GM21390 (cell line): ENCODE results near the gene ANXA11.
A peak's percentile ranks its signal among the peaks of the same experiment; 100 is the strongest.
"Not testable (repeated sequence)": the region's sequence is repeated elsewhere in the genome, so short reads cannot be mapped to it uniquely, and the experiment has no call there.

Source experiments
- ATAC-seq: cut with Tn5 transposase; IDR thresholded peaks from one replicate; pipeline ENCODE4 v1.9.1; 2021; ENCODE audit not compliant: unreplicated experiment

ANXA11 gene

GRCh38 chr10:80205477-80206276 is at the start of gene ANXA11:
TSS of gene ANXA11 (minus strand) at chr10:80205537. CDS start at chr10:80172861, 32,676 bp downstream.
- peak; percentile 84 for ATAC-seq

GRCh38 chr10:80254726-80255125 is 49.4 kb upstream of the ANXA11 start:
- not testable (repeated sequence) for ATAC-seq

DNA sequence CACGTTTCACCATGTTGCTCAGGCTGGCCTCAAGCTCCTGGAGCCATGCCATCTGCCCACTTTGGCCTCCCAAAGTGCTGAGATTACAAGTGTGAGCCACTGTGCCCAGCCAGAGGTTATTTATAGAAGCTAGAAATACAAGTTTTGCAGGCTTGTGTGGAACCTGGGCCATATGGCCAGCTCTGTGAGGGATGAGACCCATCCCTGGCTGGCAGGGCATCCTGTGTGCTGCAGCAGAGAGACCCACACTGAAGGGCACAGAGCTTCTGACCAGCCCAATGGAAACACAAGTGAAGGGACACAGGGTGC is 48.6 kb upstream of the ANXA11 start:
- not testable (repeated sequence) for ATAC-seq

DNA sequence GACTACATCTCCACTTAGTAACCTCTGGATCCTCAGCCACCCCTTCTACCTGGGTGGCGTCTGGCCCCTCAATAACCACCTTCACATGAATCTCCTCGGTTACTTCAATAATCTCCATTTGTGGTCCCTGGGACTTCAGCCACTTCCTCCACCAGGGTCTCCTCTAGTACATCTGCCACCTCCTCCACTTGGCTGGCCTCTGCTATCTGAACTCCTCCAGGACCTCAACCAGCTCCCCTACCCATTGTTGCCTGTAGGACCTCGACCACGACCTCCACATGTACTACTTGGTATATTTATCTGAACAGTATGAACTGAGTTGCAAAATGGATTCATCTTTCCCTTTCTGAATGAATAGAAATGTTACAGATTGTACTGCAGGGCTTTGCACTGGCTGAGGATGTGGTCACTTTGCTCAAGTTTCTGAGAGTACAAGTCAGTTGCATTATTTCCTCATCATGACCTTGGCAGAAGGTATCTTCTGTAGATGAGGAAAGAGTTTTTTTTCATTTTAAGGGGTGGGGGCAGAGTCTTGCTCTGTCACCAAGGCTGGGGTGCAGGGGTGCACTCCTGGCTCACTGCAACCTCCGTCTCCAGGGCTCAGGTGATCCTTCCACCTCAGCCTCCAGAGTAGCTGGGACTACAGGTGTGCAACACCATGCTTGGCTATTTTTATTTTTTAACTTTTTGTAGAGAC is 48.1 kb upstream of the ANXA11 start:
- ATAC-seq, result peak; percentile 85

DNA sequence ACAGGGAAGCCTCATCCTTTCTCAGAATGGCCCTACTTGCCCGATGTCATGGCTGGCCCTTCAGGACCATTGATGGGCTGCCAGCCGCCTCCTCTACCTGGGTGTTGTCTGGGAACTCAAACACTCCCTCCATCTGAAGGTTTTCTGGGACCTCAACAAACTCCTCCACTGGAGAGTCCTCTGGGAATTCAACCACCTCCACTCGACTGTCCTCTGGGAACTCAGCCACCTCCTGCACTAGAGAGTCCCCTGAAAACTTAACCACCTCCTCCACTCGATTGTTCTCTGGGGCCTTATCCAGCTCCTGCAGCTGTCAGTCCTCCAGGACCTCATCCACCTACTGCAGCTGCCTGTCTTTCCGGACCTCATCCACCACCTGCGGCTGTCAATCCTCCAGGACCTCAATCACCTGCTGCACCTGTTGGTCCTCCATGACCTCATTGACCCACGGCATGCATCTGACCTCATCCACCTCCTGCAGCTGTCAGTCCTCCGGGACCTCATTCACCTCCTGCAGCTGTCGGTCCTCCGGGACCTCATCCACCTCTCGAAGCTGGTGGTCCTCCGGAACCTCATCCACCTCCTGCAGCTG is 47.1 kb upstream of the ANXA11 start:
- no peak for ATAC-seq

GRCh38 chr10:80251703-80252280 is 46.5 kb upstream of the ANXA11 start:
- ATAC-seq, result not testable (repeated sequence)

- not testable (repeated sequence) for ATAC-seq
These were observed 45.1 kb upstream of the ANXA11 start for GRCh38 chr10:80250399-80250798.

DNA sequence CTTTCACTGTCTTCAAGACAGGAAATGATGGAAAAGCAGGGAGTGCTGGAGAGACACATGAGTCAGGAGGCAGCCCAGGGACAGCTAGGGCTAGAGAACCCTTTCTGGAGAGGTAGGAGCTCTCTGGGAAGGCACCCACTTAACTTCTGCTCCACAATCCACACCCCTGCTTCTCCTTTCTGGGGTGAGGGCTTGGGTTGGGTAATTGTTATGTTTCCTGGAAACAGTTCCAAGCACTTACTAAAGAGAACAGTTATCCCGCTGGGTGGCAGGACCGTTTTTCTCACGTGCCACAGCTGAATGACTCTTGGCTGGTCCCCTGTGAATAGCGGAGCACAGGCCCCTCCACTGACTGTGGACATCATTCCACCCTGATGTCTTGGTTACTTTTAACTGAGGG is 44.6 kb upstream of the ANXA11 start:
- not testable (repeated sequence) for ATAC-seq

DNA sequence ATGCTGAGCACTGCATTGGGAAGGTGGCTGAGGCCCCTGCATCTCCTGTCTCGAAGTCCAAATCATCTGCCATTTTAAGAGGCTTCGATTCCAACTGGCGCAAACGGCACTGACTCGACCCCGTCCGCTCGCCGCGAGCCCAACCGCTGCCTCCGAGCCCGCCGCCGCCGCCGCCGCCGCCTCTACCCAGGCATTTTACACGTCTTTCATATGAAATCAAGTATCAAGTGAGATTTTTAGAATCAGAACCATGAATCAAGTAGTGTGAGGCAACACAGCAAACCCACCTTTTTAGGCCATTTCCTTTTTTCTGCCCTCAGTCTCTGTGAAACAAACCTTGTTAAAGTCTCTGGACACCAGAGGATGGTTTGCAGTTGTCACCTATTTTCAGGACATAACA is 42.3 kb upstream of the ANXA11 start:
- ATAC-seq, result not testable (repeated sequence)

DNA sequence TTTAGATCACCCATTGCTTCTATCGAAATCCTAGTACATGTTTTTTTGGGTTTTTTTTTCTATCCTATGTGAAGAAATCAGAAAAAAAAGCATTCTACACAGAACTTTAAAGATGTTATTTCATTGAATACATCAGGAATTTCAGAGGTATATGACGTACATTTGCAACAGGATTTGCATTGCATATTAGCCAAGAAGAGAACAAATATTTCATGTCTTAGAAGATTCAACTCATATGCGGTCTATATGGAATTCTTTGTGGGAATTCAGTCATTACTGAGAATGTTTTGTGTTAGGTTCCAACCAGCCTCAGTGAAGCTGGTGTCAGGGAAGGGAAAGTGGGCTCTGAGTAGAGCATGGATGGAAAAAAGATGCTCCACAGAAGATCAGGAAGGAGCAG is 39.0 kb upstream of the ANXA11 start:
- ATAC-seq, result not testable (repeated sequence)

DNA sequence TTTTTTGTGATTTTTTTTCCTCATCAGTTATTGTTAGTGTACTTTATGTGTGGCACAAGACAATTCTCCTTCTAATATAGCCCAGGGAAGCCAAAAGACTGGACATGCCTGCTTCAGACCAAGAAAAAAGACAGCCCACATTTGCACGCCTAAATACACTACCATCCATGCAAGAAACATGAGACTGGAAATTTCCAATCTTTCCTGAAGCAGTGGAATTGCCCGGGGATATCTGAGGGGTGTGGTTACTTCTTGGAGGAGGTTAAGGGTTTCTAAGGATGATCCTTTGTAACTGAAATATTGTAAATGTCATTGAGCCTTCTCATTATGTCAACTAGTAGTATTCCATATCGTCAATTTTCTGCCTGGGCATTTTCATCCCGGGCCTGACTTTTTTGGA is 37.0 kb upstream of the ANXA11 start:
- not testable (repeated sequence) for ATAC-seq

DNA sequence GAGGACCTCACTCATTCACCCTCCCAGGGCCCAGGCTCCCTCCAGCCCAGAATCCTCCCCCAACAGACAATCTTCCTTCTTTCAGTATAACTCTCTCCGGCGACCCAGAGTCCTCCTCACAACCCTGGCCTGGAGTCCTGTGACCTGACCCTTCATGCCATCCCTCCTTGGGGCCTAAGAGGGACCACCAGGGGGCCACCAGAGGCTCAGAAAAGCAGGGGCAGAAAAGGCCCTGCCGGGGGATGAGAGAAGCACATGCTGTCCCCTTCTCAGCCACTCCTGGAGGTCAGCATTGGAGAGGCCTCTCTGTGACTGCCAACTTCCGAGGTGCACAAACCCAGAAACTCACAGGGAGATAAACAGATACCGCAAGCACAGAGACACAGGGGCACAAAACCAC is 31.1 kb upstream of the ANXA11 start:
- ATAC-seq, result not testable (repeated sequence)

- ATAC-seq, result peak; percentile 100
These were observed 29.2 kb upstream of the ANXA11 start for GRCh38 chr10:80234331-80235235.

DNA sequence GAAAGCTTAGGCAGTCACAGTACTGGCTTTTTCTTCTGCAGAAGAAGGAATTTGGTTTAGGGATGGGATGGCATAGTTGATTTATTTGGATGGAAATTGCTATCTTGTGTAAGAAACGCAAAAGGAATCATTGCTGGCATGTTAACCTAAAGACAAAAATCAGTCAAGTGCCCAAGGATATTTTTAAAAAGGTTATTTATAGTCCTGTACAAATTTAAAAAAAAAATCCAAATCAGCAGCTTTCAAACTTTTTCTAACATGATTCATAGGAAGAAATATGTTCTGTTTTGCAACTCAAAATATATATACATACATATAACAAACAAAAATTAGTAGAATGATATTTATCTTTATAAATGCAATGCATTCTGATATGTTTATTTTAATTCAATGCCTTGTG is 28.5 kb upstream of the ANXA11 start:
- ATAC-seq, result not testable (repeated sequence)

DNA sequence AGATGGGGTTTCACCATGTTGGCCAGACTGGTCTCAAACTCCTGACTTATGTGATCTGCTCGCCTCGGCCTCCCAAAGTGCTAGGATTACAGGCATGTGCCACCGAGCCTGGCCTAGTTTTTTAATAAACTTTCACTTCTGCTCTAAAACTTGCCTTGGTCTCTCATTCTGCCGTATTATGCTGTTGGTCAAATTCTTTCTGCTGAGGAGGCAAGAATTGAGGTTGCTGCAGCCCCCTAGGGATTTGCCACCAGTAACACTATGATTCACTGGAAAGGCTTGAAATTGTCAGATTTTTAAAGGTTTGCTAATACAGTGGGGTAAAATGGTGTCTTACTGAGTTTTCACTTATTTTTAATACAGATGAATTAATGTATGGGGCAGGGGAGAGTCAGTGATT is 21.4 kb upstream of the ANXA11 start:
- ATAC-seq, result not testable (repeated sequence)

DNA sequence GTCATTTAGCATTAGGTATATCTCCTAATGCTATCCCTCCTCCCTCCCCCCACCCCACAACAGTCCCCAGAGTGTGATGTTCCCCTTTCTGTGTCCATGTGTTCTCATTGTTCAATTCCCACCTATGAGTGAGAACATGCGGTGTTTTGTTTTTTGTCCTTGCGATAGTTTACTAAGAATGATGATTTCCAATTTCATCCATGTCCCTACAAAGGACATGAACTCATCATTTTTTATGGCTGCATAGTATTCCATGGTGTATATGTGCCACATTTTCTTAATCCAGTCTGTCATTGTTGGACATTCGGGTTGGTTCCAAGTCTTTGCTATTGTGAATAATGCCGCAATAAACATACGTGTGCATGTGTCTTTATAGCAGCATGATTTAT is 17.7 kb upstream of the ANXA11 start:
- not testable (repeated sequence) for ATAC-seq

- peak; percentile 96 for ATAC-seq
These were observed 13.5 kb upstream of the ANXA11 start for GRCh38 chr10:80218878-80219277.

- not testable (repeated sequence) for ATAC-seq
These were observed 9.1 kb upstream of the ANXA11 start for GRCh38 chr10:80214368-80214982.

DNA sequence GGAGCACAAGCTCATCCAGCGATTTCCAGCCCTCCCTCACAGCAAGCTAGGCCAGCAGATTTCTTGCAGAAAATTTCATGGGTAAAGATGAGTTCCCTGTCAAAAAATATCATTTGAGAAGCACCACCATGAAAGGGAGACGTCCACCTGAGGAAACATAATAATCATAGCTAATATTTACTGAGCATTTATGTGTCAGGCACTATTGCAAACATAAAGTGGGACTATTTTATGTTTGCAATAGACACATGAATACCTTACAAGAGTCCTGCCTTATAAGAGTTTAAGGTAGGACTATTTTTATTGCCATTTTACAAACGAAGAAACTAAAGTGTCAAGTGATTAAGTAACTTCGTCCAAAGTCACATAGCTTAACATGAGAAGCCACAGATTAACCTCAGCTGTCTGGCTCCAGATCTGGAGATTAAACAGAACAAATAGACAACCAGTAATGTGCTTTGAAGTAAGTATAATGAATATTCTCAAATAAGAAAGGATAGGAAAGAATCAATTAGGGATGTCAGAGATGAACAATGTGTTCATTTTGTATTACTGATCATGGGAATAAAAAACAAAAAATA is 7.3 kb upstream of the ANXA11 start:
- not testable (repeated sequence) for ATAC-seq

GRCh38 chr10:80211786-80212185 is 6.4 kb upstream of the ANXA11 start:
- no peak for ATAC-seq
